Measurements from ENCODE around the gene IQCE. TPM values are rescaled to one million over a fixed set of nuclear protein-coding genes. Genes with fewer than 3 reads are reported as not detected.

The IQCE gene
- total RNA-seq, 6 experiments from 2014 or later = 3.7 to 7.0 (median 4.0) TPM

GRCh38 chr7:2525658-2526630 lies 32.8 kb upstream of the IQCE start:
- no peak overlapping the region for H3K27ac ChIP-seq
- DNase-seq (peak in 1 of 3 donors; percentile 56), ATAC-seq (no peak)
- no peaks in the 10 kb centered on the region for H3K36me3 ChIP-seq
- 78% methylated on average over 4 of the region's 36 CpGs for WGBS (ENCODE audit: insufficient coverage, low coverage, low lambda C conversion rate, missing lambda C conversion rate)
- H3K9me3 ChIP-seq = no peaks in the 10 kb centered on the region
- no peak overlapping the region for H3K4me3 ChIP-seq
- intact Hi-C loops (cut with DNase I) = no loop called here
- no peaks in the 10 kb centered on the region for H3K27me3 ChIP-seq
- TF ChIP-seq, protein P1, sequence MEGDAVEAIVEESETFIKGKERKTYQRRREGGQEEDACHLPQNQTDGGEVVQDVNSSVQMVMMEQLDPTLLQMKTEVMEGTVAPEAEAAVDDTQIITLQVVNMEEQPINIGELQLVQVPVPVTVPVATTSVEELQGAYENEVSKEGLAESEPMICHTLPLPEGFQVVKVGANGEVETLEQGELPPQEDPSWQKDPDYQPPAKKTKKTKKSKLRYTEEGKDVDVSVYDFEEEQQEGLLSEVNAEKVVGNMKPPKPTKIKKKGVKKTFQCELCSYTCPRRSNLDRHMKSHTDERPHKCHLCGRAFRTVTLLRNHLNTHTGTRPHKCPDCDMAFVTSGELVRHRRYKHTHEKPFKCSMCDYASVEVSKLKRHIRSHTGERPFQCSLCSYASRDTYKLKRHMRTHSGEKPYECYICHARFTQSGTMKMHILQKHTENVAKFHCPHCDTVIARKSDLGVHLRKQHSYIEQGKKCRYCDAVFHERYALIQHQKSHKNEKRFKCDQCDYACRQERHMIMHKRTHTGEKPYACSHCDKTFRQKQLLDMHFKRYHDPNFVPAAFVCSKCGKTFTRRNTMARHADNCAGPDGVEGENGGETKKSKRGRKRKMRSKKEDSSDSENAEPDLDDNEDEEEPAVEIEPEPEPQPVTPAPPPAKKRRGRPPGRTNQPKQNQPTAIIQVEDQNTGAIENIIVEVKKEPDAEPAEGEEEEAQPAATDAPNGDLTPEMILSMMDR (IDR thresholded peaks at IDR 0.05) = no peak
- no peak for TF ChIP-seq POLR2A (IDR thresholded peaks at IDR 0.05)
- no peaks in the 10 kb centered on the region for H3K4me1 ChIP-seq

GRCh38 chr7:2526659-2527504 lies 31.9 kb upstream of the IQCE start:
- no peak for ATAC-seq
- intact Hi-C loops (cut with DNase I) = no loop called here
- TF ChIP-seq, protein P1 (IDR thresholded peaks at IDR 0.05) = no peak
- no peak for TF ChIP-seq POLR2A (IDR thresholded peaks at IDR 0.05)
- Histone ChIP-seq H3K4me3 (no peak overlapping the region), H3K9me3 (no peaks in the 10 kb centered on the region), H3K27ac (no peak overlapping the region), H3K36me3 (no peaks in the 10 kb centered on the region), H3K4me1 (no peaks in the 10 kb centered on the region), H3K27me3 (no peaks in the 10 kb centered on the region)
- peak in 2 of 3 donors; percentile 22 to 52 for DNase-seq
- 86% methylated on average over 7 of the region's 40 CpGs for WGBS (ENCODE audit: insufficient coverage, low coverage, low lambda C conversion rate, missing lambda C conversion rate)

DNA sequence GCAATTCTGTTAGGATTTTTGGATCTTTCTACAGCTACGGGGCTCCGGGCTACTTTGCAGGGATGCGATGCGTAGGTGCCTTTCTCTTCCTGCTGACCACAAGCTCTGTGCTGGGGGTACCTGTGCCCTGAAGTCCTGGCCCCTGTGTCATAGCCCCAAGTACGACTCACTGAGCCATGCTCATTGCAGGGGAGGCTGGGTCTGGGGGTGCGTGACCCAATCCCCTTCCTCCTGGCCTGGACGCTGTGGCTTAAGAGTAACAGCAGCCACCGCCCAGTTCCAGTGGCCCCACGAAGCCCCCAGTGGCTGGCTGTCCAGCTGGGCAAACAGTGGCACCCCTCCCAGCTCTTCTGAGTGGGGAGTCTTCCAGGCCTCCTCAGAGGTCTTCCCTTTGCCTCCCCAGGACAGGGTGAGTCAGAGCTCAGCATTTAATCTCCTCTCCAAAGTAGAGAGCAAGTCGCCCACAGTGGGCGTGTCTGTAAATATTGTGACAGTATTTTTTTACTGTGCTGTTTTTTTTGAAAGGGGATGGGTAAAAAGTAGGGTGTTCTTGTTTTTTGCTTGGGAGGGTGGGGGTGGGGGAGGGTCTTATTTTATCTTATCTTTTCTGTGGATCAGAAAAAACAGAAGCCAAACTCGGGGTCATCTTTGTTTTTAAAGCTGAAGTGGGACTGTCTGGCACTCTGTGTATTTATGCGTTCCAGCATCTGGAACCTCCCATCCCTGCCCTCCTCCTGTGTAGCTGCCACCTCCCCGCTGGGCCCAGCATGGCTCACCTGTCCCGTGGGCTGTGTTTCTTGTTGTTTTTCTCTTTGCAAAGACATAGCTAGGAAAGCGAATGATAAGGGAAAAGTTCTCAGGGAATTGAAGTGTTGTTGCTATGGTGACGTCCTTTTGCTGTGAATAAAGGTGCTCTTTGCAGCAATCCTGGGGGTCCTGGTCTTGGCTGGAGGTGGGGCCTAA lies 31.0 kb upstream of the IQCE start:
- H3K27ac ChIP-seq = no peak overlapping the region
- H3K4me3 ChIP-seq = no peak overlapping the region
- H3K36me3 ChIP-seq = no peaks in the 10 kb centered on the region
- H3K4me1 ChIP-seq = no peaks in the 10 kb centered on the region
- ATAC-seq = no peak
- intact Hi-C loops (cut with DNase I) = no loop called here
- WGBS (ENCODE audit: insufficient coverage, low coverage, low lambda C conversion rate, missing lambda C conversion rate) = 24% methylated on average over 8 of the region's 17 CpGs
- no peaks in the 10 kb centered on the region for H3K9me3 ChIP-seq
- peak in 2 of 3 donors; percentile 29 to 47 for DNase-seq
- TF ChIP-seq, protein P1 (IDR thresholded peaks at IDR 0.05) = no peak
- no peak for TF ChIP-seq POLR2A (IDR thresholded peaks at IDR 0.05)
- H3K27me3 ChIP-seq = no peaks in the 10 kb centered on the region
